ENCODE data around the gene NT5DC3.
"Not testable (repeated sequence)": the region's sequence is repeated elsewhere in the genome, so short reads cannot be mapped to it uniquely, and the experiment has no call there.

The NT5DC3 gene

DNA sequence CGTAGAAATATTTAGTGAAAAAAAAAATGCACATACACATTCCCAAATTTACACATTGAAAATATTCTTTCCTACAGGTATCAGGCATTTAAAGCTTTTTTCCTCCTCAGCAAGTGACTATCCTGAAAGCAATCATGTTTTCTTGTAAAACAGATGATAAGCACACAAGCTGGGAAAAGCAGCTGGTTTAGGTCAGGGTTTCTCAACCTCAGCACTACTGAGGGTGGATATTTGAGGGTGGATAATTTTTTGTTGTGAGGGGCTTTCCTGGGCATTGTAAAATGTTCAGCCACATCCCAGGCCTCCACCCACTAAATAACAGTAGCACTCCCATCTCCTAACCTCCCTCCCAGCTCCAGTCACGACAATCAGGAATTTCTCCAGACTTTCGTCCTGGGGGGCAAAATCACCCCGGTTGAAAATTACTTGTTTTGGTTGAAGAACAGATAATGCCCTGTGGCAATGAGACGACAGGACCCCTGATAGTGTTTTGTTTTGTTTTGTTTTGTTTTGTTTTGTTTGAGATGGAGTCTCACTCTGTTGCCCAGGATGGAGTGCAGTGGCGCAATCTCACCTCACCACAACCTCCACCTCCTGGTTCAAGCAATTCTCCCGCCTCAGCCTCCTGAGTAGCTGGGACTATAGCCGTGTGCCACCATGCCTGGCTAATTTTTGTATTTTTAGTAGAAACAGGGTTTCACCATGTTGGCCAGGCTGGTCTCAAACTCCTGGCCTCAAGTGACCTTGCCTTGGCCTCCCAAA, 15.0 kb upstream of the NT5DC3 start:
- no peak for DNase-seq (ENCODE audit: low read depth, low spot score)

DNA sequence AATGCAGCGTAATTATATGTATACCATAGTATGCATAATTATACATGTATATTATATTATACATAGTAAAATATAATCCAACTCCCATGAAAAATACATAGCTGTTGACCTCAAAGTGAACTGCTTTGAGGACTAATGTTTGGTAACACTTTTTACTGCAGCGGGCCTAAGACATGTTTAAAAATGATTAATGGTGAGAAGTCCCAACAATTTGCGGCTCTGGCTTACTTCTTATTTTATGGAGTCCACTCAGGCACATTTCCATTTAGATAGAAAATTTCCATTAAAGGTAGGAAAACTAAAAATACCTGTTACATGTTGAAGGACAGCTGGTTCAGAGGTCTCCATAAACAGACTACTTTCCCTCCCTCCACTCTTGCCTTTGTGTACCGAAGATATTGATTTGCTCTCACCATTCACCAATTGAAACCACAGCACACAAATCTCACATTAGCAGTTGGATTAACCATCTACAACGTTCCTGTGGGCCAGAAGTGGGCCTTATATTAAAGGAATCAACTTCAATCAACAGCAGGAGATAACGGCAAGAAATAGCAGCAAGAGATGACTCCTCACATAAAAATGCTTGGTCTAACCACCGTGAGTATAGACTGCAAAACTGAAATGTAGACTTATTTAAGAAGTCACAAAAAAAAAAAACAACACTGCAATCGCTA, 14.1 kb upstream of the NT5DC3 start:
- DNase-seq (ENCODE audit: low read depth, low spot score) = no peak

DNA sequence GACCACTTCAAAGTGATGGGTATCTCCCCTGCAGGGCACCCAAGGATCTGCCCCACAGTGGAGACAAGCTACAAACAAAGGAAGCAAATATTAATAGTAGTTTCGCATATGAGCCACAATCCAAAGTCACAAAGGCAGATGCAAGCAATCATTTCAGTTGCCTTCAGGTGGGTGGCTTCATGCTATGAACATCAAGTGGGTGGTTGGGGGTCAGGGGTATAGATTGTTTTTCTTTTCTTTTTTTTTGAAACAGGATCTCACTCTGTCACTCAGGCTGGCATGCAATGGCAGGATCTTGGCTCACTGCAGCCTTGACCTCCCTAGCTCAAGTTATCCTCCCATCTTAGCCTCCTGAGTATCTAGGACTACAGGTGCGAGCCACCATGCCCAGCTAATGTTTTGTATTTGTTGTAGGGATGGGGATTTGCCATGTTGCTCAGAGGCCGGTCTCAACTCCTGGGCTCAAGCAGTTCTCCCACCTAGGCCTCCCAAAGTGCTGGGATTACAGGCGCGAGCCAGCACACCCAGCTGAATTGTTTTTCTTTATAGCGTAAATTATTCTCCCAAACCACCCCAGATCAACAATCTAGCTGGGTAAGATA, 13.4 kb upstream of the NT5DC3 start:
- DNase-seq (ENCODE audit: low read depth, low spot score) = no peak

DNA sequence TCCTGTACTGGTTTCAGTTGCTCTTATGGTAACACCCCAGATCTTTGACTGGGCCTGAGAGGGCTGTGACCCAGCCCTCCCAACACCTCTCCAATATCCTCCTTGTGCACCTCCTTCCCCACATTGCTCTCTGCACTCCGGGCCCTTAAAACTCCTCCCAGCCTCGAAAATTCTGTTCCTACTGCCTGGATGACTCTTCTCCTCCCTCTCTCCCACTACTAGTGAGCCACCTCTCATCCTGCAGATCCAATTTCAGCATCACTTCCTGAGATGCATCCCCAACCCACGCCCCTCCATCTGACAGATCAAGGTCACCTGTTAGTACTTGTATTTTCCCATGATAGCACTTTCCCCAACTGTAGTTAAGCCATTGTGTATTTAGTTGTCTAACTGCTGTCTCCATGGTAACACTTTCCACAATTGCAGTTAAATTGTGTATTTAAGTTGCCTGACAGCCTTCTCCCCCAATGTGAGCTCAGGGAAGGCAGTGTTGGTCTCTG, 11.5 kb upstream of the NT5DC3 start:
- no peak for DNase-seq (ENCODE audit: low read depth, low spot score)

DNA sequence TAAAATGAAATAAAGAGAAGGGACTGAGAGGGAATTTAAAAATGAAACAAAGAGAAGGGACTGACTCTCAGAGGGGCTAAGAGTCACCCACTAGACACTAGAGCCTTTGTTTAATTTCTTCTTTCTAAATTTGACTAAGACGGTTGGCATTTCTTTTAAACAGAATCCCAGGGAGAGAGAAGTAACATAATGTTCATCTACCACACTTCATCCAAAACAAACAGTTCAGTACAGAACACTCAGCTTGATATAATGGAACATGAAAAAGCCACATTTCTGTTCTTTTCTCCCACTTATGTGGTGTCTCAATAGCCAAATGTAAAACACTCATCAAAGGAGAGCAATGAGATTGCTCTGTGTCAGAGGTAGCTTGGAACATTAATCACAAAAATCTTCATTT, 10.1 kb upstream of the NT5DC3 start:
- no peak for DNase-seq (ENCODE audit: low read depth, low spot score)

- no peak for DNase-seq (ENCODE audit: low read depth, low spot score)
Measured at GRCh38 chr12:103850429-103850828, 9.4 kb upstream of the NT5DC3 start.

DNA sequence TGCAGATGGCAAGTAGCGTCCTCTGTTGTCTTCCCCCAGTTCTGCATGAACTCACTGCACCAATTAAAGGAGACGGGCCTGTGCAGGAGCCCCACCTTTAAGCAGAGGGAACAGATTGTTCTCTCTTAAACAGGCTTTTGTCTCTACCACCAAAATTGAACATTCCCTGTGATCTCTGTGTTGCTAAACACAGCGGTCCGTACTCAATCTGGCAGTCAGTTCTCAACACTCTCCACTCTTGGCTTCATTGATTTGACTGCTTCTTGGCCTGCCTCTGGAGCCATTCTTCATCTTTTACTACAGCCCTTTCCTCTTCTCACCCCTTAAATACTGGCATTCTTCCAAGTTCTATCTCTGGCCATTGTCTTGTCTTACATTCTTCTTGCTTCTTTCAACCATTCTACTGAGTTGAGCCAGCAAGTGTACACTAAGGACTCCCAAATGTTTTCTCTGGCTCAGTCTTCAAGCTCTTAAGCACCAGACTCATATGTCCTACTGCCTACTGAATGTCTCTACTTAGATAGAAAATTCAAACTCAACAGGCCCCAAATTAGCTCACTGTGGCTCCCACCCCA, 8.0 kb upstream of the NT5DC3 start:
- no peak for DNase-seq (ENCODE audit: low read depth, low spot score)

GRCh38 chr12:103848143-103848542, 7.1 kb upstream of the NT5DC3 start:
- no peak for DNase-seq (ENCODE audit: low read depth, low spot score)

DNA sequence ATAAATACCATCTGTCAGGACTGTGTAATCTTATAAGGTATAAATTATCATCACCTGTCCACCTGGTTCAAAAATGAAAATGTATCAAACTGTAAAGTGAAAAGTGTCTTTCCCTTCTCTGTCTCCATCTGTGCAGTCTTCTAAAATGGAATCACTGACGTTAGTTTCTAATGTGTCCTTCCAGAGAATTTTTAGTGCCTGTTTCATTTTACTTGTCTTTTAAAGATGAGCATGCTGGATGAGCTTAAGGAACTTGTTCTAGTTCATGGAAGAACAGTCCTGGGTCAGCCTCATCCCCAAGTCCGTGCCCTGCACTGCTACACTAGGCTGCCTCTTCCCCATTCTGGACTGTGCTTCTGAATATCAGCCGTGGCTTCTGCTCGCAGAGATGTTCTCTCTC, 5.4 kb upstream of the NT5DC3 start:
- no peak for DNase-seq (ENCODE audit: low read depth, low spot score)

- no peak for DNase-seq (ENCODE audit: low read depth, low spot score)
Measured at GRCh38 chr12:103844305-103844704, 3.3 kb upstream of the NT5DC3 start.

DNA sequence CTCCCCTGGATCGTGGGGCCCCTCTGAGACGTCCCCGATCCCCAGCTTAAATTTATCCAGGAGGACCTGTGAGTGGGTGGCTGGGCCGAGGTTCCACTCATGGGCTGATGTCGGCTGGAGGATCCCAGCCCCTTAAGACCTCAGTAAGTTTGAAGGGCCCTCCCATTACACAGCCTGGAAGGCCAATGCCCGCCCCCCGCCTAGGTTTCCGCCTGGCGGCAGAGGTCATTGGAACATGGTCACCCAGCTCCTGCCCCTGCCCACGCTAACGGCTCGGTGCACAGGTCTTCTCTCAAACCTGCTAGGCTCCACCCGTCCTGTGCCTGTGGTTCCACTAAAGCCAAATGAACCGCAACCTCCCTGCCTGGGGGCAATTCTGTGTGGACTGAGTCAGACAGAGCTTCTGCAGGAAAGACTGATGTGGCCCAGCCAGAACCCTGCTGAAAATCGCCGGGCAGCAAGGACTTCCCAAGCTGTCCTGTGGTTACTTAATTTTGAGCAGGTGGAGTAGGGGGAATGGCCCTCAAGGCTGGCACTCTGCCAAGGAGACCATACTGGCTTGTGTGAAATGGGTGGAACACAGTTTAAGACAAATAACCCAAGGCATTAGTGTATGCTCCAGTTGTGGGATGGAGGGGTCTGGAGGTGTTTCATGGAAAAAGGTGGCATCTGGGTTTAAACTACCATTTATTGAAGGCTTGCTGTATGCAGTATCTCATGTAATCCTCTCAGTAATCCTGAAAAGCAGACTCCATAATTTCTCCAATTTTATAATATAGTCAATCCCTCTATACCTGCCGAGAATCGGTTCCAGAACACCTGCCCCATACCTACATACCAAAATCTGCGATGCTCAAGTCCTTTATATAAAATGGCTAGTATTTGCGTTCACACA, 903 bp upstream of the NT5DC3 start:
- DNase-seq (ENCODE audit: low read depth, low spot score) = no peak

- DNase-seq (ENCODE audit: low read depth, low spot score) = no peak
Measured at GRCh38 chr12:103840462-103840875, 565 bp downstream of the NT5DC3 start.

- DNase-seq (ENCODE audit: low read depth, low spot score) = no peak
Measured at GRCh38 chr12:103839609-103840461, 1.2 kb downstream of the NT5DC3 start.

DNA sequence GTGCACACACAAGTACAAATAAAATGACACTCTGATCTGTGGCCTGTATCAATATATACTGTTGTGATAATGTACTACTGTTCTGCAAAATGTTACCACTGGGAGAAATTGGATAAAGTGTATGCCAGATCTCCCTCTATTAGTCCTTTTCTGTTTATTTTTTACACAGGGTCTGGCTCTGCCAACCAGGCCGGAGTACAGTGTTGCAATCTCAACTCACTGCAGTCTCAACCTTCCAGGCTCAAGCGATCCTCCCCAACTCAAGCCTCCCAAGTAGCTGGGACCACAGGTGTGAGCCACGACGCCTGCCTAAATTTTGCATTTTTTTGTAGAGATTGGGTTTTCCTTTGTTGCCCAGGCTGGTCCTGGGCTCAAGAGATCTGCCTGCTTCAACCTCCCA, 1.9 kb downstream of the NT5DC3 start:
- no peak for DNase-seq (ENCODE audit: low read depth, low spot score)

- DNase-seq (ENCODE audit: low read depth, low spot score) = no peak
Measured at GRCh38 chr12:103838254-103838914, 2.6 kb downstream of the NT5DC3 start.

- DNase-seq (ENCODE audit: low read depth, low spot score) = no peak
Measured at GRCh38 chr12:103836345-103836744, 4.7 kb downstream of the NT5DC3 start.

DNA sequence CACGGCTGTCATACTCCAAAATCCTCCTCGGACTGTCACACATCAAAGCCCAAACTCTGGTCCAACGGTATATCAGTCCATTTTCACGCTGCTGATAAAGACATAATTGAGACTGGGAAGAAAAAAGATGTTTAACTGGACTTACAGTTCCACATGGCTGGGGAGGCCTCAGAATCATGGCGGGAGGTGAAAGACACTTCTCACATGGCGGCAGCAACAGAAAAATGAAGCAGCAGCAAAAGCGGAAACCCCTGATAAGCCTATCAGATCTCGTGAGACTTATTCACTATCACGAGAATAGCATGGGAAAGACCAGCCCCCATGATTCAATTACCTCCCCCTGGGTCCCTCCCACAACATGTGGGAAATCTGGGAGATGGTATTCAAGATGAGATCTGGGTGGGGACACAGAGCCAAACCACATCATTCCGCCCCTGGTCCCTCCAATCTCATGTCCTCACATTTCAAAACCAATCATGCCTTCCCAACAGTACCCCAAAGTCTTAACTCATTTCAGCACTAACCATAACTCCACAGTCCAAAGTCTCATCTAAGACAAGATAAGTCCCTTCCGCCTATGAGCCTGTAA, 5.2 kb downstream of the NT5DC3 start:
- DNase-seq (ENCODE audit: low read depth, low spot score) = not testable (repeated sequence)

GRCh38 chr12:103834942-103835341, 6.1 kb downstream of the NT5DC3 start:
- DNase-seq (ENCODE audit: low read depth, low spot score) = no peak

- no peak for DNase-seq (ENCODE audit: low read depth, low spot score)
Measured at GRCh38 chr12:103833891-103834290, 7.1 kb downstream of the NT5DC3 start.
